ENCODE results near the gene SLC25A45. TPM values are rescaled to one million over a fixed set of nuclear protein-coding genes. Genes with fewer than 3 reads are reported as not detected.

Gene SLC25A45
- total RNA-seq, 1 experiment from 2014 or later = 2.3 TPM

Other genes with a start within 250 kb of the SLC25A45 start
- gene SYVN1, start 248.1 kb downstream of the SLC25A45 start, total RNA-seq (2014; rRNA removed) = 14.6 and 18.3 TPM in 2 replicates
- not detected in 2 replicates for gene SPDYC, start 212.4 kb downstream of the SLC25A45 start, total RNA-seq (2014; rRNA removed)
- gene CAPN1, start 200.7 kb downstream of the SLC25A45 start, total RNA-seq (2014; rRNA removed) = 125 and 141 TPM in 2 replicates
- gene POLA2, start 120.7 kb downstream of the SLC25A45 start, total RNA-seq (2014; rRNA removed) = 30.0 and 33.4 TPM in 2 replicates
- 10.2 and 20.5 TPM in 2 replicates for gene CDC42EP2, start 67.8 kb downstream of the SLC25A45 start, total RNA-seq (2014; rRNA removed)
- gene DPF2, start 48.8 kb downstream of the SLC25A45 start, total RNA-seq (2014; rRNA removed) = 32.1 and 41.6 TPM in 2 replicates
- gene TIGD3, start 27.9 kb downstream of the SLC25A45 start, total RNA-seq (2014; rRNA removed) = 0.26 and 0.29 TPM in 2 replicates
- 40.7 and 58.7 TPM in 2 replicates for gene FRMD8, start 4.0 kb upstream of the SLC25A45 start, total RNA-seq (2014; rRNA removed)
- 29.4 and 37.8 TPM in 2 replicates for gene NEAT1, start 40.2 kb upstream of the SLC25A45 start, total RNA-seq (2014; rRNA removed)
- 1,575 and 2,461 TPM in 2 replicates for gene MALAT1, start 116.4 kb upstream of the SLC25A45 start, total RNA-seq (2014; rRNA removed)
- gene SCYL1, start 142.4 kb upstream of the SLC25A45 start, total RNA-seq (2014; rRNA removed) = 104 and 113 TPM in 2 replicates
- gene LTBP3, start 175.7 kb upstream of the SLC25A45 start, total RNA-seq (2014; rRNA removed) = 17.1 and 27.3 TPM in 2 replicates
- gene ZNRD2, start 187.8 kb upstream of the SLC25A45 start, total RNA-seq (2014; rRNA removed) = 50.4 and 57.8 TPM in 2 replicates
- 49.6 and 67.9 TPM in 2 replicates for gene FAM89B, start 189.9 kb upstream of the SLC25A45 start, total RNA-seq (2014; rRNA removed)
- gene EHBP1L1, start 193.4 kb upstream of the SLC25A45 start, total RNA-seq (2014; rRNA removed) = 44.0 and 49.1 TPM in 2 replicates
- gene KCNK7, start 213.2 kb upstream of the SLC25A45 start, total RNA-seq (2014; rRNA removed) = 0.11 TPM in 1 of 2 replicates, not detected in the other
- 33.6 and 35.3 TPM in 2 replicates for gene MAP3K11, start 231.6 kb upstream of the SLC25A45 start, total RNA-seq (2014; rRNA removed)
- gene PCNX3, start 233.1 kb upstream of the SLC25A45 start, total RNA-seq (2014; rRNA removed) = 31.4 and 31.7 TPM in 2 replicates

Measured in LHCN-M2 (cell line).